ENCODE measurements around the gene HDLBP.

GRCh38 chr2:241199286-241199685 is 116.2 kb downstream of the HDLBP start:
- TF ChIP-seq POLR2A (IDR thresholded peaks at IDR 0.05; ENCODE audit: low read length), result no peak
- TF ChIP-seq GATA1 (IDR thresholded peaks at IDR 0.05; ENCODE audit: low read depth, low read length), result no peak

Measured in erythroblast (primary cell).